GM21717 (cell line): Measurements from ENCODE around the gene CLEC4A.
A peak's percentile ranks its signal among the peaks of the same experiment; 100 is the strongest.
"Not testable (repeated sequence)": the region's sequence is repeated elsewhere in the genome, so short reads cannot be mapped to it uniquely, and the experiment has no call there.

ENCODE experiments used
- ATAC-seq: cut with Tn5 transposase; IDR thresholded peaks from one replicate; pipeline ENCODE4 v1.9.1; 2021; ENCODE audit warnings: mild to moderate bottlenecking, moderate library complexity; ENCODE audit not compliant: unreplicated experiment

The CLEC4A gene

DNA sequence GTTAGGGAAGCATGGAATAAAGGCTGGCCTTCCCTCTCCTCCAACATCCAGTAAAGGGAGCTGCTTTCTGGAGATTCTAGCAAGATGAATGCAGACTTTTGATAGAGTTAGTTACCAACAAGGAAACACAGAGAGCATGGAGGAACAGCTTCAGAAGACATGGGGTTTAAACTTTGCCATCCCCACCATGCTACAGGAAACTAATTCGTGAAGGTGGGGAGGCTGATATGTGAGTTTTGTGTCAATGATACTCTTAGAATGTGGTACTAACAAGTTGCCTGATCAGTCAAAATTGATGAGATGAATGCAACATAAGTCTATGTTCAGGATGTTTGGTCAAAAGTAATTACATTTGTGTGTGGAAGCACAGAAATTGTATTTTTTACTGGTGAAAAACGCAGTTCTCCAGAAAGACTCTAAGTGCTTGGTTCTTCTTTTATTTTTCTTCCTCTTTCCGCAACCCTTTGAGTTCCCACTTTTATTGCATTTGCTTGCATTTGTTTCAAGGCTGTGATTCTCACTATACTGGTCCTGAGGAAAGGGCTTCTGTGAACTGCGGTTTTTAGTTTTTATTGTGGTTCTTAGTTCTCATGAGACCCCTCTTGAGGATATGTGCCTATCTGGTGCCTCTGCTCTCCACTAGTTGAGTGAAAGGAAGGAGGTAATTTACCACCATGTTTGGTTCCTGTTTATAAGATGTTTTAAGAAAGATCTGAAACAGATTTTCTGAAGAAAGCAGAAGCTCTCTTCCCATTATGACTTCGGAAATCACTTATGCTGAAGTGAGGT, at the start of gene CLEC4A:
Gene CLEC4A, plus strand, starts transcription at position 494 of the 789 bp plus-strand sequence. Its CDS starts 262 bp downstream, at position 756.
- no peak for ATAC-seq

- ATAC-seq, result no peak
These were observed 47.5 kb upstream of the CLEC4A start for GRCh38 chr12:8075935-8076334.

DNA sequence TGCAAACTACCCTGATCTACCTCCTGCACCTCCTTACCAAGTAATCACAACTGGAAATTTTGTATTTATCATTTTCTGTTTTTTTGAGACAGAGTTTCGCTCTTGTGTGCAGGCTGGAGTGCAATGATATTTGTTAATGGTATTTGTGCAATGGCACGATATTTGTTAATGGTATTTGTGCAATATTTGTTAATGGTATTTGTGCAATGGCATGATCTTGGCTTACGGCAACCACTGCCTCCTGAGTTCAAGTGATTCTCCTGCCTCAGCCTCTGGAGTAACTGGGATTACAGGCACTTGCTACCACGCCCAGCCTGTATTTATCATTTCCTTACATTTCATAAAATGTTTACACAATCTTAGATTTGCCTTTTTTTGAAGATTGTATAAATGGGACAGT, 47.1 kb upstream of the CLEC4A start:
- ATAC-seq, result no peak

DNA sequence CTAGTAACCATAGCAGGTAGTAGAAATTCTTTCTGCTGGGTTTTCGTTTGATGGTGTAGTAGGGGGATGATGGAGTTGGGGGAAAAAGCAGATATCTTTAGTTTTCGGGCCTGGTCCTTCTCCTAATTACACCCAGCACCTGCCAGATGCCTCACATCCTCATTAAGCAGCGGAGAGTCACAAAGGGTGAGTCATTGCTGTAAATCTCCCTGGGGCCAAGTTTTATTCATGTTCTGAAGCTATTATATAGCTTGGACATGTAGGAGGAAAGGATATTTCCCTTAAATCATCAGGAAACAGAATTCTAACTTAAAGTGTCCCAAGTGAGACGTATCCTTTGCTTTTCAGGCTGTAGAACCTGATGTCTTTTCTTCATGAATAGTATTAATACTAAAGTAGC, 46.2 kb upstream of the CLEC4A start:
- ATAC-seq, result no peak

- ATAC-seq, result no peak
These were observed 45.0 kb upstream of the CLEC4A start for GRCh38 chr12:8078398-8078797.

GRCh38 chr12:8078916-8079315, 44.5 kb upstream of the CLEC4A start:
- ATAC-seq, result no peak

- no peak for ATAC-seq
These were observed 43.3 kb upstream of the CLEC4A start for GRCh38 chr12:8080120-8080519.

GRCh38 chr12:8081251-8081920, 42.0 kb upstream of the CLEC4A start:
- no peak for ATAC-seq

DNA sequence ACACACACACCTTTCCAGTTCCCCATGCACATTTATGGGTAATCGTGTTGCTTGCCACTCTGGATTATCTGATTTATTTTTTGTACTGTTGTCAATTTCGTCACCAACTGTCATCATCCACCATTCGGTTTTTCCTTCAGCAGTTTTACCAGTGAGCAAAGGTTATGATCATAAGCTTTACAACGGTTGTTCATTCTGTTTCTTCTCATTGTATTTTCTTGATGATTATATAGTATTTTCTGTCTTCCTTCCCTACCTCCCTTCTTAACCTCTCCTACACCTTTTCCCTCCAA, 40.7 kb upstream of the CLEC4A start:
- ATAC-seq, result no peak

DNA sequence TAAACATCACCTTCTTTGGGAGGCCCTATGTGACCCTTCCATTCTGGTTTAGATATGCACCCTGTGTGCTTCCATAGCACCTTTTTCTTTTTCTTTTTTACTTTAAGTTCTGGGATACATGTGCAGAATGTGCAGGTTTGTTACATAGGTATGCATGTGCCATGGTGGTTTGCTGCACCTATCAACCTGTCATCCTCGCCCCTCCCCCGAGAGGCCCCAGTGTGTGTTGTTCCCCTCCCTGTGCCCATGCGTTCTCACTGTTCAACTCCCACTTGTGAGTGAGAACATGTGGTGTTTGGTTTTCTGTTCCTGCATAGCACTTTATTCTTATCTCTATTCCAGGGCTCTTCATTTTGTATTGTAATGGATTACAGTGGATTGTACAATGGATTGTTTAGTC, 39.1 kb upstream of the CLEC4A start:
- ATAC-seq, result not testable (repeated sequence)

- no peak for ATAC-seq
These were observed 35.8 kb upstream of the CLEC4A start for GRCh38 chr12:8087666-8088065.

DNA sequence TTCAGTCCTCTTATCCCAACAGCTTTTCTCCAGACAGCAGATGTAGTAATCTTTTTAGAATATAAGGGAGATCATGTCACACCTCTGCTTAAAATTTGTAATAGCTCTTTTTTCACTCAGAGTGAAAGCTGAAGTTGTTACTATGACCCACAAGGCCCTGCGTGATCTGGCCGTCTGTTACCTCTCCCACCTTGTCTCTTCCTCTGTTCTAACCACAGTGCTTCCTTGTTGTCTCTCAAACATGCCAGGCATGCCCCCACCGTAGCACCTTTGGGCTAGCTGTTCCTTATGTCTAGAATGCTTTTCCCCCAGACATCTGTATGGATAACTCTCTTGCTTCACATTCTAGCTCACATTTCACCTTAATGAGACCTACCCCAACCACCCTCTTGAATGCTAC, 34.8 kb upstream of the CLEC4A start:
- peak; percentile 59 for ATAC-seq

GRCh38 chr12:8089277-8089676, 34.1 kb upstream of the CLEC4A start:
- not testable (repeated sequence) for ATAC-seq

- ATAC-seq, result no peak
These were observed 33.7 kb upstream of the CLEC4A start for GRCh38 chr12:8089716-8090115.

- ATAC-seq, result no peak
These were observed 30.1 kb upstream of the CLEC4A start for GRCh38 chr12:8093291-8093690.

- no peak for ATAC-seq
These were observed 27.0 kb upstream of the CLEC4A start for GRCh38 chr12:8096281-8096915.

GRCh38 chr12:8099235-8099634, 24.2 kb upstream of the CLEC4A start:
- ATAC-seq, result no peak

DNA sequence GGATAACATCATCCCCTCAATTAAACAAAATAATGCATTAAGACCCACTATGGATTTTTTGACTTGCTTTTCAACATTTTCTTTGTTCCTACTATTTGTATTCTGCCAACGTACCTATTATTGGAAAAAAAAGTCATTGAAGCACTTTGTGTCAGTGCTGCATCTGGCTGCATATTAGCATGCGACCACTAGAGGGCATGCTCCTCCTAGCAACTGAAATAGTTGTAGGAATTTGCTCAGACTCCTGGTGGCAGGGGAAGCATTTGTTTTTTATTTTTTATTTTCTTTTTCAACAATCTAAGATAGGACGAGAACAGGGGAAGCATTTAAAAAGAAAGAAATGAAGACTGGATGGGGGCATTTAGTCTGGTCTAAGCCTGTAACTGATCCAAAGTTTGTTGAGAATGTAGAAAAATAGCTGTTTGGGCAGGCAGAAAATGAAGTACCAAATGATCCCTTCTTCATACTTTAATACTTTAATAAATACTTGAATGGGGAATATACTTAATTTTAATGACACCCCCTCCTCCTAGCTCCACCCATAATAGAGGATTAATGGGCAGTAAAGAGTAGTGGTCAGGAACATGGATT, 14.5 kb upstream of the CLEC4A start:
- no peak for ATAC-seq

- not testable (repeated sequence) for ATAC-seq
These were observed 10.3 kb upstream of the CLEC4A start for GRCh38 chr12:8113117-8113516.

- ATAC-seq, result no peak
These were observed 3.2 kb upstream of the CLEC4A start for GRCh38 chr12:8120072-8120713.

- no peak for ATAC-seq
These were observed 3.7 kb downstream of the CLEC4A start for GRCh38 chr12:8127138-8127537.
